ENCODE data around the gene MED29.
"Not testable (repeated sequence)": the region's sequence is repeated elsewhere in the genome, so short reads cannot be mapped to it uniquely, and the experiment has no call there.

DNA sequence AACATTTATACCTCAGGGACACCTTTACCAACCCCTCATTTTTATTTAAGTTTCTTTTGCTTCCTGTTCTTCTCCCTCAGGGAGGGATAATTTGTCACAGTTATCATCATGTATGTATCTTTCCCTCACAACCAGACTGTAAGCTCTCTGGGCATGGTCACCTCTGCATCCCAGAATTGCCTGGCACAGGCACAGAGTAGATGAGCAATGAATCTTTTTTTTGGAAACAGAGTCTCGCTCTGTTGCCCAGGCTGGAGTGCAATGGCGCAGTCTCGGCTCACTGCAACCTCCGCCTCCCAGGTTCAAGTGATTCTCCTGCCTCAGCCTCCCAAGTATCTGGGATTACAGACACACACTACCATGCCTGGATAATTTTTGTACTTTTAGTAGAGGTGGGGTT, 11.8 kb upstream of the MED29 start:
- TF ChIP-seq POLR2A, CTCF (IDR thresholded peaks at IDR 0.05): not testable (repeated sequence)

Measured in ovary (tissue), 3 donors.